MCF 10A (cell line): ENCODE measurements around the gene PROKR1. TPM values are rescaled to one million over a fixed set of nuclear protein-coding genes. Genes with fewer than 3 reads are reported as not detected.

ENCODE experiments used
- BruUV-seq: library from RNA; stranded (reverse); fragments of 400-500 nt; replicated peaks from 2 replicates; lab custom pipeline; 2021; lab: Mats Ljungman, UMichigan
- CTCF ChIA-PET: fragments of 300-600 bp; sonication (Branson Sonifier 250); formaldehyde crosslinking; extraction: SDS; loops from one replicate; lab custom pipeline; 2021; ENCODE audit warnings: antibody characterized with exemption, inconsistent platforms; lab: Yijun Ruan, JAX
- POLR2A ChIA-PET: fragments of 300-600, 350-650 bp; sonication (Branson Sonifier 250); formaldehyde crosslinking; extraction: SDS; loops from one replicate; lab custom pipeline; 2020; ENCODE audit warnings: antibody characterized with exemption, inconsistent platforms; lab: Yijun Ruan, JAX
- DNase-seq: peaks from one replicate; pipeline ENCODE4 v3.0.0-alpha.2; 2018; ENCODE audit not compliant: unreplicated experiment
- H3K27ac Mint-ChIP-seq: one replicate; pipeline ENCODE4 v1.8.0; 2022; ENCODE audit warnings: mild to moderate bottlenecking, low read depth, mixed read lengths; ENCODE audit not compliant: unreplicated experiment
- H3K27me3 Mint-ChIP-seq: one replicate; pipeline ENCODE4 v1.8.0; 2022; ENCODE audit warnings: mixed read lengths; ENCODE audit not compliant: insufficient read depth, unreplicated experiment
- H3K36me3 Mint-ChIP-seq: one replicate; pipeline ENCODE4 v1.8.0; 2022; ENCODE audit warnings: mild to moderate bottlenecking, moderate library complexity, mixed read lengths; ENCODE audit not compliant: insufficient read depth, unreplicated experiment
- H3K4me1 Mint-ChIP-seq: one replicate; pipeline ENCODE4 v1.8.0; 2022; ENCODE audit warnings: mixed read lengths; ENCODE audit not compliant: insufficient read depth, unreplicated experiment
- H3K4me3 Mint-ChIP-seq: one replicate; pipeline ENCODE4 v1.8.0; 2022; ENCODE audit warnings: mild to moderate bottlenecking, moderate library complexity, mixed read lengths; ENCODE audit not compliant: unreplicated experiment
- H3K9me3 Mint-ChIP-seq: one replicate; pipeline ENCODE4 v1.8.0; 2022; ENCODE audit warnings: mixed read lengths; ENCODE audit not compliant: unreplicated experiment
- intact Hi-C: fragments of 100-400 bp; cut with micrococcal nuclease; formaldehyde crosslinking; loops from 2 replicates; pipeline ENCODE4 v1.14.1; 2022
- total RNA-seq: library from RNA; stranded (reverse); gene quantifications from 2 replicates; pipeline ENCODE4 v1.2.3, GENCODE V29; 2022
- TF ChIP-seq, protein P1 (sequence below): fragments of 200-600 bp; IDR thresholded peaks from one replicate; pipeline ENCODE4 v1.8.0; 2022; ENCODE audit warnings: antibody characterized with exemption, mild to moderate bottlenecking; ENCODE audit not compliant: unreplicated experiment

Gene PROKR1
- total RNA-seq, 1 experiment from 2014 or later, result not detected

DNA sequence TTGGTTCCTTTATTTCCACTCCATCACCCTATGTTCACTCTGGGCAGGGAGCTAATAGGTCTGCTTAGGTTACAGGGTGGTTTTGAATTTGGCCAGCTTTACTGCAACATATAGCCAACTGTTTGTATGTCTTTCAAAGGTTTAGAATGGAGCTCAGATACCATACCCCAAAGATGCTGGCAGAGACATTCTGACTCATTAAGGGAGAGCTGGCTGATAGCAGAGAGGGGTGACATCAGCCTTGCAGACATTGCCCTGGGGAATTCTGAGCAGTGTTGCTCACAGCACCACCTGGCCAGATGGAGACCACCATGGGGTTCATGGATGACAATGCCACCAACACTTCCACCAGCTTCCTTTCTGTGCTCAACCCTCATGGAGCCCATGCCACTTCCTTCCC lies 2.1 kb downstream of the PROKR1 start:
- Mint-ChIP-seq H3K27me3 (peaks cover 61% of the 10 kb centered on the region), H3K4me1 (no peaks in the 10 kb centered on the region), H3K27ac (no peak overlapping the region), H3K4me3 (no peak overlapping the region), H3K36me3 (no peaks in the 10 kb centered on the region), H3K9me3 (no peaks in the 10 kb centered on the region)
- ChIA-PET CTCF (interaction anchor here (1.0 to 2.0 kb wide), 5 partner anchors 8 to 298 kb away, joined by 3 to 6 read pairs (median 4); no protein-coding TSS in a partner anchor), POLR2A (interaction anchor here (1.5 kb wide), 1 partner anchor 180 kb away, joined by 3 read pairs; no protein-coding TSS in a partner anchor)
- no TSS peak for BruUV-seq
- peak; percentile 5 for DNase-seq
- TF ChIP-seq, protein P1, sequence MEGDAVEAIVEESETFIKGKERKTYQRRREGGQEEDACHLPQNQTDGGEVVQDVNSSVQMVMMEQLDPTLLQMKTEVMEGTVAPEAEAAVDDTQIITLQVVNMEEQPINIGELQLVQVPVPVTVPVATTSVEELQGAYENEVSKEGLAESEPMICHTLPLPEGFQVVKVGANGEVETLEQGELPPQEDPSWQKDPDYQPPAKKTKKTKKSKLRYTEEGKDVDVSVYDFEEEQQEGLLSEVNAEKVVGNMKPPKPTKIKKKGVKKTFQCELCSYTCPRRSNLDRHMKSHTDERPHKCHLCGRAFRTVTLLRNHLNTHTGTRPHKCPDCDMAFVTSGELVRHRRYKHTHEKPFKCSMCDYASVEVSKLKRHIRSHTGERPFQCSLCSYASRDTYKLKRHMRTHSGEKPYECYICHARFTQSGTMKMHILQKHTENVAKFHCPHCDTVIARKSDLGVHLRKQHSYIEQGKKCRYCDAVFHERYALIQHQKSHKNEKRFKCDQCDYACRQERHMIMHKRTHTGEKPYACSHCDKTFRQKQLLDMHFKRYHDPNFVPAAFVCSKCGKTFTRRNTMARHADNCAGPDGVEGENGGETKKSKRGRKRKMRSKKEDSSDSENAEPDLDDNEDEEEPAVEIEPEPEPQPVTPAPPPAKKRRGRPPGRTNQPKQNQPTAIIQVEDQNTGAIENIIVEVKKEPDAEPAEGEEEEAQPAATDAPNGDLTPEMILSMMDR, result no peak
- intact Hi-C loops, result loop anchor here (5.0 kb wide), 1 partner anchor 178 kb away; the partner anchor contains the start of genes APLF and FBXO48

DNA sequence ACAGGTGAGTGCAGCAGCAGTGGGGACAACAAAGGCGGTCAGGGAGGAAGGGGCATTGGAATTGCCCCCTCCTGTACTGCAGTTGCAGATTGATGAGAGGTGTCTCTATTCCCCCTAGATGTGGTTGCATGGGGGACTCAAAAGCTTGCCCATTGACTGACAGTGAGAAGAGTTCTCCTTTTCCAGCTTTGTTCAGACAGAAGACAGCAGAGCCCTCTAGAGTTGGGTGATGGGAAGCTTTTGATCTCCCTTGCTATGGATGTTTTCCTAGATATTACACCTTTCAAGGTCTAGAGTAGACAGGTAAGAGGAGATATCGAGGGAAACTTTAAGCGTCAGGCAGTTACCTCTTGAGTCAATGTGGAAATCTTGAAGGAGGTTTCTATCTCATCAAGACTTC lies 2.9 kb downstream of the PROKR1 start:
- TF ChIP-seq, protein P1, result peak; percentile 15
- no peaks in the 10 kb centered on the region for H3K9me3 Mint-ChIP-seq
- DNase-seq, result peak; percentile 22
- H3K4me1 Mint-ChIP-seq, result no peaks in the 10 kb centered on the region
- POLR2A ChIA-PET, result interaction anchor here (0.9 to 1.5 kb wide), 2 partner anchors 51 to 181 kb away, joined by 3 read pairs; no protein-coding TSS in a partner anchor
- H3K36me3 Mint-ChIP-seq, result no peaks in the 10 kb centered on the region
- peaks cover 68% of the 10 kb centered on the region for H3K27me3 Mint-ChIP-seq
- intact Hi-C loops, result loop anchor here (1.0 to 5.0 kb wide), 2 partner anchors 159 to 179 kb away; partner anchors contain the start of genes APLF and FBXO48
- no peak overlapping the region for H3K4me3 Mint-ChIP-seq
- CTCF ChIA-PET, result interaction anchor here (0.7 to 2.0 kb wide), 7 partner anchors 8 to 297 kb away, joined by 3 to 6 read pairs (median 3); no protein-coding TSS in a partner anchor
- no TSS peak for BruUV-seq
- no peak overlapping the region for H3K27ac Mint-ChIP-seq

DNA sequence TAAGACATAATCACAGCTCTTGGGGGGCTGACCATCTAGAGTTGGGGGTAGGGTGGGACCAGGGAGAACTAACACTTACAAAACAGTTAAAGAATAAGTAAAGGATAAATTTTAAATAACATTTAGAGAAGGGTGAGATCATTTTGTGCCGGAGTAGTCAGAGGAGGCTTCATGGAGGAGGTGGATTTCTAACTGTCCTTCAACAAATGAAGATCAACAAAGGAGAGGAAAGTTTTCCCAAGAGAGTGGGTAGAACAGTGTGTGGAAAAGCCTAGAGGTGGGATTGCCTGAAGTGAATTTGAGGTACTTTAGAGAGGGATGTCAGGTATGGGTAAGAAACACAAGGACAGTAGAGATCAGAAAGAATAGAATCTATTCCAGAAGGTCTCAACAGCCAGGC lies 7.3 kb downstream of the PROKR1 start:
- ChIA-PET POLR2A (no interaction called here), CTCF (no interaction called here)
- H3K27me3 Mint-ChIP-seq, result peaks cover 70% of the 10 kb centered on the region
- no peaks in the 10 kb centered on the region for H3K9me3 Mint-ChIP-seq
- H3K4me3 Mint-ChIP-seq, result no peak overlapping the region
- H3K27ac Mint-ChIP-seq, result no peak overlapping the region
- BruUV-seq, result no TSS peak
- TF ChIP-seq, protein P1, result no peak
- DNase-seq, result no peak
- no peaks in the 10 kb centered on the region for H3K36me3 Mint-ChIP-seq
- intact Hi-C loops, result no loop called here
- H3K4me1 Mint-ChIP-seq, result no peaks in the 10 kb centered on the region

DNA sequence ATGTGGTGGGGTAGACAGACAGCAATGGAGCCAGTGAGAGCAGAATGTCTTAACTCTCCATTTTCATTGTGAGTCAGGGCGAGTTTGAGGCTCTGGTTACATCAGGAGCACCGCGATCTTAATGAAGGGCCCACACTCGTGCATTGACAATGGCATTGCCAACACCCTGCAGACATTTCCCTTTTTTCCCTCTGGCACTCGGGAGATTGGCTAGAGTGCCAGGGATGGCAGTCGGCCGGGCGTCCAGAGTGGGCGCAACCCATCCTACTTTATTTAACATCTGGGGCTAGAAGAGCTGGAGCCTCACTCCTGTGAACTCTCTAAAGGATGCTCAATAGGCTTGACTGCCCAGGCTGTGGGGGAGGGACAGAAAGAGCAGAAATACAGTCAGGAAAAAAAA lies 9.7 kb downstream of the PROKR1 start:
- Mint-ChIP-seq H3K4me1 (no peaks in the 10 kb centered on the region), H3K36me3 (no peaks in the 10 kb centered on the region), H3K27me3 (peaks cover 74% of the 10 kb centered on the region), H3K4me3 (no peak overlapping the region), H3K9me3 (no peaks in the 10 kb centered on the region), H3K27ac (no peak overlapping the region)
- DNase-seq, result no peak
- intact Hi-C loops, result no loop called here
- ChIA-PET CTCF (no interaction called here), POLR2A (no interaction called here)
- TF ChIP-seq, protein P1, result no peak
- no TSS peak for BruUV-seq
